ENCODE measurements around the gene TANGO2. TPM values are rescaled to one million over a fixed set of nuclear protein-coding genes. Genes with fewer than 3 reads are reported as not detected.

The TANGO2 gene
- total RNA-seq, 1 donor from 2014 or later = 24.9 TPM

- no peaks in the 10 kb centered on the region for H3K27me3 Mint-ChIP-seq (ENCODE audit: unreplicated experiment)
- H3K4me1 Mint-ChIP-seq (ENCODE audit: unreplicated experiment) = no peaks in the 10 kb centered on the region
- DNase-seq (ENCODE audit: extremely low spot score, unreplicated experiment) = no peak
- no peak for TF ChIP-seq CTCF (IDR thresholded peaks at IDR 0.05)
- H3K4me3 Mint-ChIP-seq (ENCODE audit: unreplicated experiment) = no peak overlapping the region
- H3K9me3 Mint-ChIP-seq (ENCODE audit: unreplicated experiment) = no peaks in the 10 kb centered on the region
- no peak overlapping the region for H3K27ac Mint-ChIP-seq (ENCODE audit: unreplicated experiment)
- H3K36me3 Mint-ChIP-seq (ENCODE audit: unreplicated experiment) = no peaks in the 10 kb centered on the region
Measured at GRCh38 chr22:20069331-20070042, 48.6 kb downstream of the TANGO2 start.

GRCh38 chr22:20071524-20071972 is 50.6 kb downstream of the TANGO2 start:
- Mint-ChIP-seq H3K36me3 (ENCODE audit: unreplicated experiment) (no peaks in the 10 kb centered on the region), H3K27me3 (ENCODE audit: unreplicated experiment) (no peaks in the 10 kb centered on the region), H3K4me3 (ENCODE audit: unreplicated experiment) (no peak overlapping the region), H3K27ac (ENCODE audit: unreplicated experiment) (no peak overlapping the region), H3K9me3 (ENCODE audit: unreplicated experiment) (no peaks in the 10 kb centered on the region), H3K4me1 (ENCODE audit: unreplicated experiment) (no peaks in the 10 kb centered on the region)
- TF ChIP-seq CTCF (IDR thresholded peaks at IDR 0.05) = no peak
- no peak for DNase-seq (ENCODE audit: extremely low spot score, unreplicated experiment)

GRCh38 chr22:20076627-20077172 is 55.8 kb downstream of the TANGO2 start:
- Mint-ChIP-seq H3K27ac (ENCODE audit: unreplicated experiment) (no peak overlapping the region), H3K36me3 (ENCODE audit: unreplicated experiment) (no peaks in the 10 kb centered on the region), H3K27me3 (ENCODE audit: unreplicated experiment) (no peaks in the 10 kb centered on the region), H3K4me3 (ENCODE audit: unreplicated experiment) (no peak overlapping the region), H3K9me3 (ENCODE audit: unreplicated experiment) (no peaks in the 10 kb centered on the region), H3K4me1 (ENCODE audit: unreplicated experiment) (peaks cover 17% of the 10 kb centered on the region)
- no peak for DNase-seq (ENCODE audit: extremely low spot score, unreplicated experiment)
- no peak for TF ChIP-seq CTCF (IDR thresholded peaks at IDR 0.05)

- Mint-ChIP-seq H3K36me3 (ENCODE audit: unreplicated experiment) (no peaks in the 10 kb centered on the region), H3K9me3 (ENCODE audit: unreplicated experiment) (no peaks in the 10 kb centered on the region), H3K27me3 (ENCODE audit: unreplicated experiment) (no peaks in the 10 kb centered on the region), H3K4me1 (ENCODE audit: unreplicated experiment) (peaks cover 44% of the 10 kb centered on the region), H3K27ac (ENCODE audit: unreplicated experiment) (peak within 1 kb of the TSS; percentile 87), H3K4me3 (ENCODE audit: unreplicated experiment) (peak within 1 kb of the TSS; percentile 88)
- DNase-seq (ENCODE audit: extremely low spot score, unreplicated experiment) = peak; percentile 96
- TF ChIP-seq CTCF (IDR thresholded peaks at IDR 0.05) = no peak
Measured at GRCh38 chr22:20079745-20080444, 59.0 kb downstream of the TANGO2 start, which contains the start of gene DGCR8. TSS of gene DGCR8 (plus strand) at chr22:20080241. CDS start at chr22:20085964, 5,723 bp downstream.

- Mint-ChIP-seq H3K36me3 (ENCODE audit: unreplicated experiment) (peaks cover 2% of the 10 kb centered on the region), H3K27me3 (ENCODE audit: unreplicated experiment) (no peaks in the 10 kb centered on the region), H3K4me1 (ENCODE audit: unreplicated experiment) (peaks cover 47% of the 10 kb centered on the region), H3K9me3 (ENCODE audit: unreplicated experiment) (no peaks in the 10 kb centered on the region), H3K4me3 (ENCODE audit: unreplicated experiment) (peak overlapping the region; percentile 88), H3K27ac (ENCODE audit: unreplicated experiment) (peak overlapping the region; percentile 87)
- DNase-seq (ENCODE audit: extremely low spot score, unreplicated experiment) = no peak
- no peak for TF ChIP-seq CTCF (IDR thresholded peaks at IDR 0.05)
Measured at GRCh38 chr22:20080445-20080775, 59.5 kb downstream of the TANGO2 start.
